KG1 (cell line): Measurements from ENCODE around the gene ST6GALNAC6.
A peak's percentile ranks its signal among the peaks of the same experiment; 100 is the strongest.

Source experiments
- DNase-seq: peaks from one replicate; lab custom pipeline; 2025; lab: John Stamatoyannopoulos, UW

Gene ST6GALNAC6

GRCh38 chr9:127916720-127917581 lies 17.5 kb upstream of the ST6GALNAC6 start, which contains the start of gene ST6GALNAC4:
Gene ST6GALNAC4 (minus strand): TSS chr9:127917041. CDS start chr9:127916419, 622 bp downstream.
- peak; percentile 65 for DNase-seq

GRCh38 chr9:127915801-127916719 lies 16.7 kb upstream of the ST6GALNAC6 start:
- no peak for DNase-seq

DNA sequence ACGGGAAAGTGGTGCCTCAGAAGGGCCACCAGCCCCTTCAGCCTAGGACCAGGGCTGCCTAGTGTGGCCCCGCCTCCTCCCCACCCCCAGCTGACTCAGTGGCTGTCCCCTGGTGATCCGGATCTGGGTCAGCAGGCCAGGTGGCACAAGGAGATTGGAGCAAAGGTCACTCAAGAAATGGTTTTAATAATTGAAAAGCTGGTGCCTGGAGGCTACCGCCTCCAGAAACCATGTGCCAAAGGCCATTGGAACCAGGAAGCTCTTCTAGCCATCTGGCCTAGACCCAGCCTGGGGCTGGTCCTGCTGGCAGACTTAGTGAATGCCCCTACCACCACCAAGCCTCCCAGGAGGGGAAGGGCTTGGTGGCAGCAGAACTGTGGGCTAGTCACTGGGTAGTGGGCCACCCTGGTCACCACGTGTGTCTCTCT lies 15.9 kb upstream of the ST6GALNAC6 start:
- no peak for DNase-seq

DNA sequence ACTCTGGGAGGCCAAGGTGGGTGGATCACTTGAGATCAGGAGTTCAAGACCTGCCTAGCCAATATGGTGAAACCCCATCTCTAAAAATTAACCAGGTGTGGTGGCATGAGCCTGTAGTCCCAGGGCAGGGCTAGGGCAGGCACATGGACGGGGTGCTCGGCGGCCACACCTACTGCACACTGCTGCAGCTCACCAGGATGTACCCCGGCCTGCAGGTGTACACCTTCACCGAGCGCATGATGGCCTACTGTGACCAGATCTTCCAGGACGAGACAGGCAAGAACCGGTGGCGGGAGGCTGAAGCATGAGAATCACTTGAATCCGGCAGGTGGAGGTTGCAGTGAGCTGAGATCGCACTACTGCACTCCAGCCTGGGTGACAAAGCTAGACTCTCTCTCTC lies 14.3 kb upstream of the ST6GALNAC6 start:
- no peak for DNase-seq

DNA sequence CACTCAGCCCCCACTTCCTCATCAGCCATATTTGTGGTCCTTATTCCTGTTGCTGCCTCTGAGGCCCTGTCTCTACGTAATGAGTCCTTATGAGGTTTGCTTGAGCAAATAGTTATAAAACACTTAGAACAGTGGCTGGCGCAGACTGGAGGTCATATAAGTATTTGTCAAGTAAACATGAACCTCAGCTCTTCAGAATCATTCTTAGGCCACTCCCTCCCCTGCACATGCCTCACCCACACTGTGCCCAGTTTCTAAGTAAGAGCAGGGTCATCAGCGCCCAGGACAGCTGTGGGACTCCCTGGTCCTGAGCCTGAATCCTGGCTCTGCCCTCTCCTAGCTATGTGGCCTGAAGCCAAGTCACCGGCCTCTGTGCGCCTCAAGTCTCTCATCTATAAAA lies 13.5 kb upstream of the ST6GALNAC6 start:
- no peak for DNase-seq

GRCh38 chr9:127912296-127912695 lies 12.9 kb upstream of the ST6GALNAC6 start:
- no peak for DNase-seq

GRCh38 chr9:127910613-127911205 lies 11.3 kb upstream of the ST6GALNAC6 start:
- no peak for DNase-seq

GRCh38 chr9:127909839-127910273 lies 10.5 kb upstream of the ST6GALNAC6 start:
- no peak for DNase-seq

DNA sequence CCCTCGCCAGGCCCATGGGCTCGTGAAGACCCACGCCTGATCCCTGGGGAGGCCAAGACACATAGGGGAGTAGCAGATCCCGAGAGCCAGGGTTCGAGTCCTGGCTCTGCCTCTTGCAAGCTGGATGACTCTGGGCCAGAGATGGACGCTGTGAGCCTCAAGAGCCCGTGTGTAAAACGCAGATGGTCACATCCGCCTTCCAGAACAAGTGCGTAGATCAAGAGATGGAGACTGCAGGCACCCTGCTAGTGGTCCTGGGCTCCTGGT lies 9.2 kb upstream of the ST6GALNAC6 start:
- no peak for DNase-seq

- no peak for DNase-seq
Measured at GRCh38 chr9:127907867-127908659, 8.7 kb upstream of the ST6GALNAC6 start.

GRCh38 chr9:127905788-127906191 lies 6.4 kb upstream of the ST6GALNAC6 start:
- DNase-seq: no peak

DNA sequence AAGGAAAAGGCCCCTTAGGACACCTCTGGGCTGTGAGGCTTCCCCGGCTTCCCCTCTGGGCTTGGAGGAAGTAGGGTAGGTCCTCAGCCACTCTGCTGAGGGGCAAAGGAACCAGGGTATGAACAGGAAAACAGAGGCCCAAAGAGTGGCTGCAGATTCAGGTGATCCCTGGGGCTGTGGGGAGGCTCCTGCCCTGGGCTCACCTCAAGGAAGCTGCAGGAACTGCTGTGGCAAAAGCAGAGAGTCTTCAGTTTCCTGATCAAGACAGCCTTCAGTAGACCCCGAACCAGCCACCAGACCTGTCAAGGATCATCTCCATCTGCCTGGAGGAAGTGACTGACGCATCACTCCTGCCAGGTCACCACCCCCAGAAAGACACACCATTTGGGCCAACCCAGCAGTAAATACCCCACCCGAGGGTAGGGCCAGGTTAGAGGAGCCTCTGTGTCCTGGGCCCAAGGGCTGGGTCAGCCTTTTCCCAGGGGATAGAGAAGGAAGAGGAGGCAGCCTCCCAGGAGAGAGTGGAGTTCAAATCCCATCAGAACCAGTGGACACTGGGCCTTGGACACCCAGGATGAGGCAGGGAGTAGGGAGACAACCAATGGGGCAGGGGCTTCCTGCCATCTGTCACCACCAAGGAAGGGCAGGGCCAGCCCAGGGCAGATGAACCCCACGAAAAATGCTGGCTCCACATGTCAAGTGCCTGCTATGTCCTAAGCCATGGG lies 5.8 kb upstream of the ST6GALNAC6 start:
- peak; percentile 75 for DNase-seq

- DNase-seq: peak; percentile 75
Measured at GRCh38 chr9:127904561-127905003, 5.2 kb upstream of the ST6GALNAC6 start.

DNA sequence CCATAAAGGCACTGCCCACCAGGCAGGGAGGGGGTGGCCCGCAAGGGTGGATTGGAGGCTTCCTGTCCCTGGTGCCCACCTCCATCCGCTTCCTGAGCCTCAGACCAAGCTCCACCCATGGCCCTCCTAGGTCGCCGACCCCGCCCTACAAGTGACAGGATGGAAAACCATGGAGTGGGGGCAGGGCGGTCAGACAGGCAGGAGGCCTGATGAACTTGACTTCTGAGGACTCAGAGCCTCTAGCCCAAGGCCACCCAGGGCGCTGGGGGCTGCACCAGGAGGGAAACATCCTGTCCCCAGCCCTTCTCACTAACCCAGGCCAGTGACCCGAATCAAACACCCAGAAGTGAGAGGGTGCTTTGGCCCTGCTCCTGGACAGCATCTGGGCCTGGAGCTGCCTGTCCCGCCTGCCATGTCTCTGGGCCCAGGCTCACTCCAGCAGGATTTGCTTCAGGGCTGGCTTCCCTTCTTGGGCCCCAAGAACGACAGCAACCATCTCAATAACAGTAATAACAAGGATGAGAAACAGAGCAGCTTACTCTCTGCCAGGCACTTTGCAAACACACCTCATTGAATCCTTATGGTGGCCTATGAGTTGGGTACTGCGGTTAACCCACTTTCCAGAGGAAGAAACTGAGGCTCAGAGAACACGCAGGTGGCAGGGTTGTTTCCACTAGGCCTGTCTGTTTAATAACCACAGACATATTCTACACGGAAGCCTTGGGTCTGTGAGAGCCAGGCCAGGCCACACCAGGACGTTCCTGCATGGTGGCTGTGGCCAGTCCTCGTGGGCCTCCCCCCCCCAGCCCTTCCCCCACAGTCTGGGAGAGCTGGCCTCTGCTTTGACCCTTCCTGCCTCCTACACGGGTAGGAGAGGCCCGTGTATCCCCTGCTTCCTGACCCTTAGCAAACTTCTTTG lies 4.4 kb upstream of the ST6GALNAC6 start:
- peak; percentile 70 for DNase-seq

DNA sequence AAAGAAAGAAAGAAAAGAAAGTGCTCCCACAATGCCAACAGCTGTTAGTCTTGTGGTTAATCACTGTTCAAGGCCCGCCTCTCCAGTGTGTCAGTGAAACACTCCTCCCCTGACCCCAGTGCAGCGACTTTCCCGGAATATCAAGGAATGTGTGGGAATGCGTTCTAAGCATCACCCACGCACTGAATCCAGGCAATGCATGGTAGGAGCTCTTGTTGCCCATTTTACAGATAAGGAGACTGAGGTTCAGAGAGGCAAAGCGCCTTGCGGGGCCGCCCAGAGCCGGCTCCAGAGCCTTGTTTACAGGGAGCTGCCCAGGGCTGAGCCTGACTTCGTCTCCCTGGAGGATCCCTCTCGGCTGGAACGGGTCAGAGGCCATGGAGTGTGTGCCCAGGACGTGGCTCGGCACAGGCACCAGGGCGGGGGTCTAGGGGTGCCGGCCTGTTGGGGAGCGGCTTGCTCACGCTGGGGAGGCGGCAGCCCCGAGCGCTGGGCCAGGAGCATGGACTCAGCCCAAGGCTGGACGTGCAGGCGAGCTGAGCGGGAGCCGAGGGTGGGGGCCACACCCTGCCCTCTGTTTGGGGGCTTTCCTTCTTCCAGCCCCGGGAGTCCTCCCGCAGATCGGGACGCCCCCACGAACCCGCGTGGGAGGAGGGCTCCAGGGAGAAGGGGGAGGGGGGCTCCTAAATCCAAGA lies 823 bp downstream of the ST6GALNAC6 start:
- DNase-seq: no peak

DNA sequence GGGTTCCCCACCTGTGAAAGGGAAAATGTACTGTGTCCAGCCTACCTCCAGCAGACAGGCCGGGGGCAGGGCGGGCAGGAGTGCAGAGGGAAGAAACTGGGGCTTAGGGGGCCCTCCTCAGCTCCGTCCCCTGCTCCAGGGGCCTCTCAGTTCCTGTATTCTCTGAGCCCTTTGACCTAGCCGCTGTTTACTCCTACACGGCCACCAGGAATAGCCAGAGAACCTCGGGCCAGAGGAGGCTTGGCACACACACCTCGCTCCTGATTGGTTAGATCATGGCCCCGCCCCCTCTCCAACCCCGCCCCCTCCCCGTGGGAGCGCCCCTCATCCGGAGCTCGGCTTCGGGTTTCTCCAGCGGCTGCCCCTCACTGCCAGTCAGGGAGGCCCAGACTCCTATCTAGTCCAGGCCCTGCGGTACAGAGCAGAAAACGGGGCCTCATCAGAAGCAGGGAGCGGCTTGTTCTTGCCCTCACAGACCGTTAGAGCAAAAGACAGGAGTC lies 2.2 kb downstream of the ST6GALNAC6 start:
- DNase-seq: no peak

DNA sequence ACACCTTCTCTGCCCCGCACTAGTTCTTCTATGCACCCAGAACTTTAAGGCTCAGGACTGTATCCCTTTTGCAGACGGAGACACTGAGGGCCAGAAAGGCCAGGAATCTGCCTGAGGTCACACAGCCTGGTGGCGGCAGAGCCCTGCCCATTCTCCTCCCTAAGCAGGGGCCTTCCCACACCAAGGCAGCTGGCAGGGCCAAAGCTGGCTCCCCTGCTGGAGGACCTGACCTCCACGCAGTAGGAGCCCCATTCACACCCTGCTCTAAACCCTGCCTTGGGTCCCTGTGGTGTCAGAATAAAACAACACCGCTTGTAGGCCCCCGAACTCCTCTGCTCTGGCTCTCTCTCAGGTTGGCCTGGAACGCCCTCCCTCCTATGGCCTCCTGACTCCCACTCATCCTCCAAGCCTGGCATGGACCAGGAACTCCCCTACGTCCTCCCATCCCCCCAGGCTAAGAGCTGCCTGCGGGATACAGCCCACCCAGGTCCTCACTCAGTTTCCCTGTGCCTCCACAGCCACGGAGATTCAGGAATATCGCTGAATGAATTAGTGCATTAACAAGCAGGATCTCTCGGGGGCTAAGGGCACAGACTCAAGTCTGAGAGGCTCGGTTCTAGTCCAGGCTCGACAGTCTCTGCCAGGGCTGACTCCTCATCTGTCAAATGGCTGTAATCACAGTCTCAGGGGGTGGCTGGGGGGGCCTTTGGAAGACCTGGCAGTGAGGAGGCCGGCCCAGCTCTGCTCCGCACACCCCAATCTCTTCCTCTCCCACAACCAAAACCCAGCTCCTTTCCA lies 2.8 kb downstream of the ST6GALNAC6 start:
- no peak for DNase-seq

GRCh38 chr9:127895811-127896210 lies 3.6 kb downstream of the ST6GALNAC6 start:
- no peak for DNase-seq
